Panc1 (cell line): ENCODE measurements around the gene CACNA1I.

Source experiments
- POLR2AphosphoS5 ChIP-seq: IDR thresholded peaks from 2 replicates; pipeline ENCODE4 v1.6.1; 2012; ENCODE audit warnings: mild to moderate bottlenecking, low read depth, low read length, moderate library complexity
- TCF7L2 ChIP-seq: IDR thresholded peaks from 2 replicates; pipeline ENCODE4 v1.6.1; 2011; ENCODE audit warnings: mild to moderate bottlenecking, low read depth, low read length, inconsistent platforms
- TF ChIP-seq, protein P1 (sequence below): fragments of 450-650 bp; IDR thresholded peaks from 2 replicates; pipeline ENCODE4 v1.5.1; 2017; ENCODE audit warnings: mild to moderate bottlenecking
- TF ChIP-seq, protein P2 (sequence below), 2 experiments: IDR thresholded peaks; 2 replicates each; pipeline ENCODE4 v1.6.1; 2011 to 2012; ENCODE audit warnings: low read depth in 2 of 2, control low read depth in 1 of 2, low read length in 1 of 2, mild to moderate bottlenecking in 1 of 2, moderate library complexity in 1 of 2; ENCODE audit not compliant: insufficient read depth in 1 of 2

DNA sequence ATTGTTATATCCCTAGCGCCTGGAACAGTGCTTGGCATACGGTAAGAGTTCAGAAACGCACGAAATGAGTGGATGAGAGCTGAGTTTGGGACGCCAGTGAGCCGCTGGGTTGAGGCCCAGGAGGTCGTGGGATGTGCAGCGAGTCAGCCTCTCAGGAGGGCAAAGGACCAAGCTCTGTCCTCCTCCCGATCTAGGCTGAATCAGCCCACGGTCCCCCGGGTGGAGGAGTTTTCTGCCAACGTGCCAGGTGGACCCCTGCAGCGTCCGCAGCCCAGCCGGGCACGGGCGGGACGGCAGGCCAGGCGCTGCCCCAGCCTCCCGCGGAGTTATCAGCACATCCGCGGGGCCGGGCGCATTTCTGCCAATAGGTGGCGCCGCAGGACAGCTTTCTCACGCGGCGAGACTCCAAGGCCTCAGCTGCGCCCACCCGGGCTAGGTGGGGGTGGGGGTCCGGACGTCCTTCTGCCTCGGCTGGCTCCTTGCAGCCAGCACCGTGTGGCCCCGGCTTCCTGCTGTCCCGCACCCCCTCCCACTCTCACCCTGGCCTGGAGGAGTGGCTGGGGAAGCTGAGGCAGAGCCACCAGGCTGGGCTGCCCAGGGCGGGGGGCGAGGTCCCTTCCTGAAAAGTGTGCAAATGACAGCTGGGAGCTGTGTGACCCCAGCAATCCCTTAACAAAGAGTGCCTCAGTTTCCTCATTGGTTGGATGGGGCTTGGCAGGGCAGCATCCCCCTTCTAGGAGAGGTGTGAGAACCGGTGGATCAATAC is 35.8 kb upstream of the CACNA1I start:
- TF ChIP-seq, protein P1, sequence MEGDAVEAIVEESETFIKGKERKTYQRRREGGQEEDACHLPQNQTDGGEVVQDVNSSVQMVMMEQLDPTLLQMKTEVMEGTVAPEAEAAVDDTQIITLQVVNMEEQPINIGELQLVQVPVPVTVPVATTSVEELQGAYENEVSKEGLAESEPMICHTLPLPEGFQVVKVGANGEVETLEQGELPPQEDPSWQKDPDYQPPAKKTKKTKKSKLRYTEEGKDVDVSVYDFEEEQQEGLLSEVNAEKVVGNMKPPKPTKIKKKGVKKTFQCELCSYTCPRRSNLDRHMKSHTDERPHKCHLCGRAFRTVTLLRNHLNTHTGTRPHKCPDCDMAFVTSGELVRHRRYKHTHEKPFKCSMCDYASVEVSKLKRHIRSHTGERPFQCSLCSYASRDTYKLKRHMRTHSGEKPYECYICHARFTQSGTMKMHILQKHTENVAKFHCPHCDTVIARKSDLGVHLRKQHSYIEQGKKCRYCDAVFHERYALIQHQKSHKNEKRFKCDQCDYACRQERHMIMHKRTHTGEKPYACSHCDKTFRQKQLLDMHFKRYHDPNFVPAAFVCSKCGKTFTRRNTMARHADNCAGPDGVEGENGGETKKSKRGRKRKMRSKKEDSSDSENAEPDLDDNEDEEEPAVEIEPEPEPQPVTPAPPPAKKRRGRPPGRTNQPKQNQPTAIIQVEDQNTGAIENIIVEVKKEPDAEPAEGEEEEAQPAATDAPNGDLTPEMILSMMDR = peak; percentile 89
- no peak for TF ChIP-seq POLR2AphosphoS5
- no peak for TF ChIP-seq TCF7L2
- TF ChIP-seq, protein P2, sequence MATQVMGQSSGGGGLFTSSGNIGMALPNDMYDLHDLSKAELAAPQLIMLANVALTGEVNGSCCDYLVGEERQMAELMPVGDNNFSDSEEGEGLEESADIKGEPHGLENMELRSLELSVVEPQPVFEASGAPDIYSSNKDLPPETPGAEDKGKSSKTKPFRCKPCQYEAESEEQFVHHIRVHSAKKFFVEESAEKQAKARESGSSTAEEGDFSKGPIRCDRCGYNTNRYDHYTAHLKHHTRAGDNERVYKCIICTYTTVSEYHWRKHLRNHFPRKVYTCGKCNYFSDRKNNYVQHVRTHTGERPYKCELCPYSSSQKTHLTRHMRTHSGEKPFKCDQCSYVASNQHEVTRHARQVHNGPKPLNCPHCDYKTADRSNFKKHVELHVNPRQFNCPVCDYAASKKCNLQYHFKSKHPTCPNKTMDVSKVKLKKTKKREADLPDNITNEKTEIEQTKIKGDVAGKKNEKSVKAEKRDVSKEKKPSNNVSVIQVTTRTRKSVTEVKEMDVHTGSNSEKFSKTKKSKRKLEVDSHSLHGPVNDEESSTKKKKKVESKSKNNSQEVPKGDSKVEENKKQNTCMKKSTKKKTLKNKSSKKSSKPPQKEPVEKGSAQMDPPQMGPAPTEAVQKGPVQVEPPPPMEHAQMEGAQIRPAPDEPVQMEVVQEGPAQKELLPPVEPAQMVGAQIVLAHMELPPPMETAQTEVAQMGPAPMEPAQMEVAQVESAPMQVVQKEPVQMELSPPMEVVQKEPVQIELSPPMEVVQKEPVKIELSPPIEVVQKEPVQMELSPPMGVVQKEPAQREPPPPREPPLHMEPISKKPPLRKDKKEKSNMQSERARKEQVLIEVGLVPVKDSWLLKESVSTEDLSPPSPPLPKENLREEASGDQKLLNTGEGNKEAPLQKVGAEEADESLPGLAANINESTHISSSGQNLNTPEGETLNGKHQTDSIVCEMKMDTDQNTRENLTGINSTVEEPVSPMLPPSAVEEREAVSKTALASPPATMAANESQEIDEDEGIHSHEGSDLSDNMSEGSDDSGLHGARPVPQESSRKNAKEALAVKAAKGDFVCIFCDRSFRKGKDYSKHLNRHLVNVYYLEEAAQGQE (IDR thresholded peaks at IDR 0.05; ENCODE audit: insufficient read depth in 1 of 2, low read depth in 2 of 2, low read length in 1 of 2) = no peak
